Measurements from ENCODE around the gene ERICH4.

- TF ChIP-seq CTCF (IDR thresholded peaks at IDR 0.05) (no peak), POLR2A (IDR thresholded peaks at IDR 0.05) (no peak)
These were observed 1.5 kb upstream of the ERICH4 start for GRCh38 chr19:41441321-41441945.
